Panc1 (cell line): Measurements from ENCODE around the gene LGI2.

Experiments
- CTCF ChIP-seq: fragments of 450-650 bp; IDR thresholded peaks from 2 replicates; pipeline ENCODE4 v1.5.1; 2017; ENCODE audit warnings: mild to moderate bottlenecking
- POLR2AphosphoS5 ChIP-seq: IDR thresholded peaks from 2 replicates; pipeline ENCODE4 v1.6.1; 2012; ENCODE audit warnings: mild to moderate bottlenecking, low read depth, low read length, moderate library complexity
- REST ChIP-seq, 2 experiments: IDR thresholded peaks; 2 replicates each; pipeline ENCODE4 v1.6.1; 2011 to 2012; ENCODE audit warnings: low read depth in 2 of 2, control low read depth in 1 of 2, low read length in 1 of 2, mild to moderate bottlenecking in 1 of 2, moderate library complexity in 1 of 2; ENCODE audit not compliant: insufficient read depth in 1 of 2
- SIN3A ChIP-seq: IDR thresholded peaks from 2 replicates; pipeline ENCODE4 v1.6.1; 2012; ENCODE audit warnings: low read depth, mild to moderate bottlenecking, low read length, moderate library complexity, borderline replicate concordance; ENCODE audit not compliant: insufficient read depth
- TCF7L2 ChIP-seq: IDR thresholded peaks from 2 replicates; pipeline ENCODE4 v1.6.1; 2011; ENCODE audit warnings: mild to moderate bottlenecking, low read depth, low read length, inconsistent platforms

- TF ChIP-seq CTCF (no peak), REST (IDR thresholded peaks at IDR 0.05; ENCODE audit: insufficient read depth in 1 of 2, low read depth in 2 of 2, low read length in 1 of 2) (no peak), SIN3A (no peak), POLR2AphosphoS5 (no peak), TCF7L2 (no peak)
Observed at GRCh38 chr4:25078523-25078922, 47.8 kb upstream of the LGI2 start.
